Glutamatergic neuron (in vitro differentiated cells): ENCODE measurements around the gene SLCO3A1. TPM values are rescaled to one million over a fixed set of nuclear protein-coding genes. Genes with fewer than 3 reads are reported as not detected.
"Not testable (repeated sequence)": the region's sequence is repeated elsewhere in the genome, so short reads cannot be mapped to it uniquely, and the experiment has no call there.

Source experiments
- DNase-seq: peaks from one replicate; pipeline ENCODE4 v3.0.0; 2022
- H3K27ac Mint-ChIP-seq: one replicate; pipeline ENCODE4 v1.8.0; 2020; ENCODE audit warnings: mild to moderate bottlenecking, mixed read lengths, inconsistent platforms; ENCODE audit not compliant: unreplicated experiment
- H3K27me3 Mint-ChIP-seq: one replicate; pipeline ENCODE4 v1.8.0; 2020; ENCODE audit warnings: mild to moderate bottlenecking, moderate library complexity, mixed read lengths, inconsistent platforms; ENCODE audit not compliant: unreplicated experiment
- H3K36me3 Mint-ChIP-seq: one replicate; pipeline ENCODE4 v1.8.0; 2020; ENCODE audit warnings: mild to moderate bottlenecking, mixed read lengths, inconsistent platforms; ENCODE audit not compliant: unreplicated experiment
- H3K4me1 Mint-ChIP-seq: one replicate; pipeline ENCODE4 v1.8.0; 2020; ENCODE audit warnings: mild to moderate bottlenecking, low read depth, mixed read lengths, inconsistent platforms; ENCODE audit not compliant: unreplicated experiment
- H3K4me3 Mint-ChIP-seq: one replicate; pipeline ENCODE4 v1.8.0; 2020; ENCODE audit warnings: mild to moderate bottlenecking, mixed read lengths, inconsistent platforms; ENCODE audit not compliant: unreplicated experiment
- H3K9me3 Mint-ChIP-seq: one replicate; pipeline ENCODE4 v1.8.0; 2020; ENCODE audit warnings: mild to moderate bottlenecking, moderate library complexity, mixed read lengths, inconsistent platforms; ENCODE audit not compliant: unreplicated experiment
- total RNA-seq: library from RNA; stranded (reverse); fragmentation: NEBNext Ultra II Directional; extraction: Animal tissue kit (Norgen Biotek cat#: 25700); gene quantifications from one replicate; pipeline ENCODE4 v1.2.1, GENCODE V29; 2021; ENCODE audit not compliant: unreplicated experiment
- TF ChIP-seq, protein P1 (sequence below): fragments of 200-600 bp; sonication (generic); IDR thresholded peaks from one replicate; pipeline ENCODE4 v1.5.0; 2021; ENCODE audit not compliant: partially characterized antibody, unreplicated experiment

Gene SLCO3A1
- total RNA-seq, 1 donor from 2014 or later, result 27.9 TPM

DNA sequence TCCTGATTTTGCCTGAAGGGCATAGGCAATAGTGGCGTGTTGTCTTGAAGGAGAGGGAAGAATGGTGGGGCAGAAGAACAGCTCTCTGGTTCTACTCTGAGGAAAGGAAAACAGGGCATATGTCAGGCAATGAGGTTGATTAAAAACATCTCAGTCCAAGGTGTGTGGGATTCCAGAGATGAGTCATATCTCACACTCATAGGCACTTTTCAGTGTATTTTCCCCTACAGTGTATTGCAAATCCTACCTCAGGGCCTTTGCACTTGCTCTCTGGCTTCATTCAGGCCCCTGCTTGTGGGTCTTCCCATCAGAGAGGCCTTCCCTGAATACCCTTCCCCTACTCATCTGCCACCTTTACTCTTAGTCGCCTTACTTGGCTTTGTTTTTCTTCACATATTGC lies 107.8 kb downstream of the SLCO3A1 start:
- Mint-ChIP-seq H3K4me1 (peaks cover 14% of the 10 kb centered on the region), H3K9me3 (peaks cover 2% of the 10 kb centered on the region), H3K27ac (no peak overlapping the region), H3K36me3 (peaks cover 4% of the 10 kb centered on the region), H3K4me3 (no peak overlapping the region), H3K27me3 (peaks cover 3% of the 10 kb centered on the region)
- DNase-seq, result no peak
- TF ChIP-seq, protein P1, sequence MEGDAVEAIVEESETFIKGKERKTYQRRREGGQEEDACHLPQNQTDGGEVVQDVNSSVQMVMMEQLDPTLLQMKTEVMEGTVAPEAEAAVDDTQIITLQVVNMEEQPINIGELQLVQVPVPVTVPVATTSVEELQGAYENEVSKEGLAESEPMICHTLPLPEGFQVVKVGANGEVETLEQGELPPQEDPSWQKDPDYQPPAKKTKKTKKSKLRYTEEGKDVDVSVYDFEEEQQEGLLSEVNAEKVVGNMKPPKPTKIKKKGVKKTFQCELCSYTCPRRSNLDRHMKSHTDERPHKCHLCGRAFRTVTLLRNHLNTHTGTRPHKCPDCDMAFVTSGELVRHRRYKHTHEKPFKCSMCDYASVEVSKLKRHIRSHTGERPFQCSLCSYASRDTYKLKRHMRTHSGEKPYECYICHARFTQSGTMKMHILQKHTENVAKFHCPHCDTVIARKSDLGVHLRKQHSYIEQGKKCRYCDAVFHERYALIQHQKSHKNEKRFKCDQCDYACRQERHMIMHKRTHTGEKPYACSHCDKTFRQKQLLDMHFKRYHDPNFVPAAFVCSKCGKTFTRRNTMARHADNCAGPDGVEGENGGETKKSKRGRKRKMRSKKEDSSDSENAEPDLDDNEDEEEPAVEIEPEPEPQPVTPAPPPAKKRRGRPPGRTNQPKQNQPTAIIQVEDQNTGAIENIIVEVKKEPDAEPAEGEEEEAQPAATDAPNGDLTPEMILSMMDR, result no peak

DNA sequence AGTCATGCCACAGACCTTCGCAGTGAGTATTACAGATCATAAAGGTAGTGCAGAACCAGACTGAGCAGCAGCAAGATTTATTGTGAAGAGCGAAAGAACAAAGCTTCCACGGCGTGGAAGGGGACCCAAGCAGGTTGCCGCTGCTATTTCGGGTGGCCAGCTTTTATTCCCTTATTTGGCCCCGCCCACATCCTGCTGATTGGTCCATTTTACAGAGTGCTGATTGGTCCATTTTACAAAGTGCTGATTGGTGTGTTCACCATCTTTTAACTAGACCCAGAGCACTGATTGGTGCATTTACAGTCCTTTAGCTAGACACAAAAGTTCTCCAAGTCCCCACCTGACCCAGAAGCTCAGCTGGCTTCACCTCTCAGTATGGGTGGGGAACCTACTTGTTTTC lies 110.2 kb downstream of the SLCO3A1 start:
- not testable (repeated sequence) for H3K9me3 Mint-ChIP-seq, DNase-seq, H3K36me3 Mint-ChIP-seq, H3K27me3 Mint-ChIP-seq, H3K4me3 Mint-ChIP-seq, H3K27ac Mint-ChIP-seq
- H3K4me1 Mint-ChIP-seq, result peaks cover 19% of the 10 kb centered on the region

DNA sequence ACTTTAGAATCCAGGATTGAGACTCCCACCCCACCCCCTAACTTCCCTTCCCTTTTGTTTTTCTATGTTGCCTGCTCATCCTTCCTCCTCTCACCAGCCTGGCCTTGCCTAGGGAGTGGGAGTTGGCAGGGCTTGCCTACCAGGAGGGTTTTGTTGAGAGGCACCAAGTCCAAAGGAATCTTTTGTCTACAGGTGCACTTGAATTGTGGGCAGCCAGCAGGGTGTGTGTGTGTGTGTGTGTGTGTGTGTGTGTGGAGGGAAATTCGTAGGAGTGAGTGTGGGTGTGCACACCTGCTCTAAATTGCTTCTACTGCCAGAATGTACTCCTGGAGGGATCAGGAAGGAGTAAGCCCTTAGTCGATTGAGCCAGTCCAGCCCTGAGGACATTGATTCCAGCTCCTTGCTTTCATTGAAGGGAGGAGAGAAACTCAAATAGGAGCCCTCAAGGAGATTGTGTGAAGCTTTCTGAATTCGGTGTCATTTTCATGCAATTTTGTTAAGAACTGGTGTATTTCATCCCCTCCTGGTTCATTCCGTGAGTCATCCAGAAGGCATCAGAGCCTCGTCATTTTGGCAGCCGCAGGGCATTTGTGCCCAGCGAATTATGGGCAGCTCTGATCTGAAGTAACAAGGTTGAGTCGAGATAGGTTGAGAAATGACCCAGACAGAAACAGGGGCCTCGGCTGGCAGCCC lies 112.1 kb downstream of the SLCO3A1 start:
- Mint-ChIP-seq H3K9me3 (peaks cover 2% of the 10 kb centered on the region), H3K4me1 (peaks cover 19% of the 10 kb centered on the region), H3K27me3 (peaks cover 1% of the 10 kb centered on the region), H3K36me3 (peaks cover 4% of the 10 kb centered on the region), H3K27ac (no peak overlapping the region), H3K4me3 (no peak overlapping the region)
- no peak for DNase-seq
- TF ChIP-seq, protein P1, result no peak

GRCh38 chr15:91966194-91966552 lies 112.7 kb downstream of the SLCO3A1 start:
- no peak overlapping the region for H3K27ac Mint-ChIP-seq
- TF ChIP-seq, protein P1, result no peak
- H3K27me3 Mint-ChIP-seq, result peaks cover 1% of the 10 kb centered on the region
- no peak overlapping the region for H3K4me3 Mint-ChIP-seq
- peaks cover 2% of the 10 kb centered on the region for H3K9me3 Mint-ChIP-seq
- no peak for DNase-seq
- peaks cover 4% of the 10 kb centered on the region for H3K36me3 Mint-ChIP-seq
- peaks cover 19% of the 10 kb centered on the region for H3K4me1 Mint-ChIP-seq

GRCh38 chr15:91967935-91968606 lies 114.6 kb downstream of the SLCO3A1 start:
- no peak for DNase-seq
- Mint-ChIP-seq H3K27me3 (peaks cover 6% of the 10 kb centered on the region), H3K4me1 (peaks cover 19% of the 10 kb centered on the region), H3K36me3 (peaks cover 4% of the 10 kb centered on the region), H3K27ac (no peak overlapping the region), H3K4me3 (no peak overlapping the region), H3K9me3 (peaks cover 6% of the 10 kb centered on the region)
- TF ChIP-seq, protein P1, result no peak
